Measurements from ENCODE around the gene WNT4. TPM values are rescaled to one million over a fixed set of nuclear protein-coding genes. Genes with fewer than 3 reads are reported as not detected.

Gene WNT4
- total RNA-seq, 1 experiment from 2014 or later = 1.5 TPM

GRCh38 chr1:22115286-22115685, 27.6 kb downstream of the WNT4 start:
- no TSS peak for BruUV-seq (replicated peaks)

More at GRCh38 chr1:22115286-22115685, 27.6 kb downstream of the WNT4 start:
- H3K9me3 ChIP-seq (ENCODE audit: control insufficient read depth in 1 of 2, insufficient read depth in 1 of 2, low read depth in 1 of 2, low read length in 2 of 2) = no peaks in the 10 kb centered on the region
- intact Hi-C loops (cut with micrococcal nuclease) = no loop called here
- no peak overlapping the region for H3K9ac ChIP-seq (ENCODE audit: low read length)
- no peak overlapping the region for H3K4me2 ChIP-seq (ENCODE audit: low read length)
- TF ChIP-seq ZFX (IDR thresholded peaks at IDR 0.05) (no peak), POLR2AphosphoS5 (IDR thresholded peaks at IDR 0.05; ENCODE audit: low read depth, low read length) (no peak), JUND (IDR thresholded peaks at IDR 0.05) (no peak), FOSL1 (IDR thresholded peaks at IDR 0.05; ENCODE audit: low read depth) (no peak), CBX3 (IDR thresholded peaks at IDR 0.05; ENCODE audit: low read depth) (no peak), CEBPB (IDR thresholded peaks at IDR 0.05; ENCODE audit: low read depth) (no peak), ZNF274 (IDR thresholded peaks at IDR 0.05; ENCODE audit: low read depth, low read length) (no peak), EZH2 (IDR thresholded peaks at IDR 0.05) (no peak), YY1 (IDR thresholded peaks at IDR 0.05; ENCODE audit: extremely low read depth, insufficient replicate concordance, low read depth, low read length) (no peak), SRF (IDR thresholded peaks at IDR 0.05; ENCODE audit: low read depth) (no peak), REST (IDR thresholded peaks at IDR 0.05; ENCODE audit: low read depth) (no peak), ATF3 (IDR thresholded peaks at IDR 0.05) (no peak), SIN3A (IDR thresholded peaks at IDR 0.05; ENCODE audit: low read depth) (no peak), SP1 (IDR thresholded peaks at IDR 0.05; ENCODE audit: low read depth) (no peak)
- H3K36me3 ChIP-seq (ENCODE audit: control insufficient read depth in 1 of 2, insufficient read depth in 2 of 2, low read length in 2 of 2) = no peaks in the 10 kb centered on the region; a peak in 1 of 4 replicates
- no peak overlapping the region for H2AFZ ChIP-seq (ENCODE audit: low read depth, low read length, poor library complexity, severe bottlenecking)
- ChIA-PET POLR2A (no interaction called here), CTCF (no interaction called here), RAD21 (ENCODE audit: low non-redundant PET in 1 of 2, low total read pairs in 2 of 2, uncharacterized antibody in 2 of 2, unreplicated experiment in 2 of 2) (no interaction called here)
- no peaks in the 10 kb centered on the region for H4K20me1 ChIP-seq (ENCODE audit: insufficient read depth)
- H3K4me1 ChIP-seq (ENCODE audit: control insufficient read depth in 1 of 2, insufficient read depth in 2 of 2, low read length in 2 of 2) = no peaks in the 10 kb centered on the region
- ATAC-seq = no peak
- no peaks in the 10 kb centered on the region for H3K27me3 ChIP-seq (ENCODE audit: insufficient read depth, low read length)
- H3K27ac ChIP-seq (ENCODE audit: low read depth, low read length) = no peak overlapping the region
- peaks cover 9% of the 10 kb centered on the region; the same call in 1 of the 2 replicates for H3K79me2 ChIP-seq (ENCODE audit: insufficient read depth, low read length)
- DNase-seq (ENCODE audit: low read depth, low spot score) = no peak
- no peak overlapping the region for H3K4me3 ChIP-seq (replicated peaks in 1 of 2; ENCODE audit: low read depth in 1 of 2, low read length in 2 of 2)
- H3K9me2 ChIP-seq (ENCODE audit: insufficient read depth) = no peaks in the 10 kb centered on the region

All from HCT116 (cell line).